Measurements from ENCODE around the gene DPM3.
"Not testable (repeated sequence)": the region's sequence is repeated elsewhere in the genome, so short reads cannot be mapped to it uniquely, and the experiment has no call there.

The DPM3 gene

DNA sequence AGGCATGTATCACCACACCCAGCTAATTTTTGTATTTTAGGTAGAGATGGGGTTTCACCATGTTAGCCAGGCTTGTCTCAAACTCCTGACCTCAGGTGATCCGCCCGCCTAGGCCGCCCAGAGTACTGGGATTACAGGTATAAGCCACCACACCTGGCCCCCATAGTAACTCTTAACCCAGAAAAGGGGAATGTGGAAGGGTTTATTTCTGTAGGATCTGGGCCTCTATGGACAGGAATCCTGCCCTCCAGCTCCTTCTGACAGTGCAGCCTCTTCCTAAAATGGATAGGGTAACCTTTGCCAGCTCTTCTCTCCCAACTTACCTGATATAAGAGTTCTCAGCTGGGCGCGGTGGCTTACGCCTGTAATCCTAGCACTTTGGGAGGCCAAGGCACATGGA is 22.3 kb upstream of the DPM3 start:
- not testable (repeated sequence) for H3K4me3 ChIP-seq (ENCODE audit: low read length); H3F3A ChIP-seq (ENCODE audit: control insufficient read depth, insufficient read depth); H3K27ac ChIP-seq (ENCODE audit: low read depth, low read length); H3K9me3 ChIP-seq (ENCODE audit: control insufficient read depth, insufficient read depth, low read length); H3K9me2 ChIP-seq (replicated peaks; ENCODE audit: control insufficient read depth, low read length); H3K27me3 ChIP-seq (ENCODE audit: control insufficient read depth, low read length); H3K36me3 ChIP-seq (ENCODE audit: control insufficient read depth, low read length); H4K20me1 ChIP-seq (ENCODE audit: control insufficient read depth, insufficient read depth, low read depth, low read length); H3K79me2 ChIP-seq (ENCODE audit: control insufficient read depth, low read length); H3K4me2 ChIP-seq (ENCODE audit: low read length)
- peaks cover 28% of the 10 kb centered on the region for H3K4me1 ChIP-seq (ENCODE audit: control insufficient read depth, low read length)

DNA sequence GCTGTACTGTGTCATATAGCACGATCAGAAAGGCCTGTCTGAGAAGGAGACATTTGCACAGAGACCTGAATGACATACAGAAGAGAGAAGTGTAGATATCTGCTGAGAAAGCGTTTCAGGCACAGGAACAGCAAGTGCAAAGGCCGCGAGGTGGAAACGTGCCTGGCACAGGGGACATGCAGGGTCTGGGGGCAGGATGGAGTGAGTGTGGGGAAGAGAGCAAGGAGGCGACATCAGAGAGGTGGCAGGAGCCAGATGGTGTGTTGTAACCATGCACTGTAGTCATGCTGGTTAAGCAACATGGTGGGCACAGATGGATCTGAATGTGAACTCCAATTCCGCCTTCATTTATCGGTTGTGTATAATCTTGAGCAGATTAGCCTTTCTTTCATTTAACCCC is 19.8 kb upstream of the DPM3 start:
- Histone ChIP-seq H3K4me1 (ENCODE audit: control insufficient read depth, low read length) (peaks cover 4% of the 10 kb centered on the region; the same call in 1 of the 2 replicates), H3K4me2 (ENCODE audit: low read length) (no peak overlapping the region), H3F3A (ENCODE audit: control insufficient read depth, insufficient read depth) (0 out of 2 replicates have a peak, but pooled peaks cover 3% of the 10 kb centered on the region), H3K79me2 (ENCODE audit: control insufficient read depth, low read length) (no peaks in the 10 kb centered on the region), H3K36me3 (ENCODE audit: control insufficient read depth, low read length) (no peaks in the 10 kb centered on the region), H4K20me1 (ENCODE audit: control insufficient read depth, insufficient read depth, low read depth, low read length) (no peaks in the 10 kb centered on the region), H3K9me2 (replicated peaks; ENCODE audit: control insufficient read depth, low read length) (no peaks in the 10 kb centered on the region), H3K27me3 (ENCODE audit: control insufficient read depth, low read length) (peaks cover 1% of the 10 kb centered on the region; the same call in 1 of the 2 replicates), H3K27ac (ENCODE audit: low read depth, low read length) (no peak overlapping the region), H3K4me3 (ENCODE audit: low read length) (no peak overlapping the region), H3K9me3 (ENCODE audit: control insufficient read depth, insufficient read depth, low read length) (no peaks in the 10 kb centered on the region)
- TF ChIP-seq, protein P1, sequence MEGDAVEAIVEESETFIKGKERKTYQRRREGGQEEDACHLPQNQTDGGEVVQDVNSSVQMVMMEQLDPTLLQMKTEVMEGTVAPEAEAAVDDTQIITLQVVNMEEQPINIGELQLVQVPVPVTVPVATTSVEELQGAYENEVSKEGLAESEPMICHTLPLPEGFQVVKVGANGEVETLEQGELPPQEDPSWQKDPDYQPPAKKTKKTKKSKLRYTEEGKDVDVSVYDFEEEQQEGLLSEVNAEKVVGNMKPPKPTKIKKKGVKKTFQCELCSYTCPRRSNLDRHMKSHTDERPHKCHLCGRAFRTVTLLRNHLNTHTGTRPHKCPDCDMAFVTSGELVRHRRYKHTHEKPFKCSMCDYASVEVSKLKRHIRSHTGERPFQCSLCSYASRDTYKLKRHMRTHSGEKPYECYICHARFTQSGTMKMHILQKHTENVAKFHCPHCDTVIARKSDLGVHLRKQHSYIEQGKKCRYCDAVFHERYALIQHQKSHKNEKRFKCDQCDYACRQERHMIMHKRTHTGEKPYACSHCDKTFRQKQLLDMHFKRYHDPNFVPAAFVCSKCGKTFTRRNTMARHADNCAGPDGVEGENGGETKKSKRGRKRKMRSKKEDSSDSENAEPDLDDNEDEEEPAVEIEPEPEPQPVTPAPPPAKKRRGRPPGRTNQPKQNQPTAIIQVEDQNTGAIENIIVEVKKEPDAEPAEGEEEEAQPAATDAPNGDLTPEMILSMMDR (IDR thresholded peaks at IDR 0.05; ENCODE audit: low read depth, low read length, poor library complexity, severe bottlenecking) = no peak
- TF ChIP-seq EZH2phosphoT487 (IDR thresholded peaks at IDR 0.05; ENCODE audit: borderline replicate concordance, low read length) = no peak

DNA sequence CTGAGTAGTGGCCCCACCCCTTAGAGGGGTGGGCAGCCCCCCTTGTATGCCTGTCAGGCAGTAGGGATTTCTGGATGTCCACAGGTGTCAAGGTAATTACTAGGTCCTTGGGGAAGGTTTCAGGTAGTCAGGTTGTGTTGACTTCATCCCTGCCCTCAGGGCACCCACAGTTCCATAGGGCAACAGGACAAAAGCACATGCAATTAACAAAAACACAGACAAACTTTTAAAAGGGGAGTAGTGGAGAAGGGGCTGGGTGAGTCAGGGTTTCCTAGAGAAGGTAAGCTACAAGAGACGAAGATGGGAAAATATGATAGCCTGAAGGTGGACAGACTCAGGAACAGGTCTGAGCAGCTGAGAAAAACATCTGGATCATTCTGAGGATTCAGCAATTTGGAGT is 18.7 kb upstream of the DPM3 start:
- H3K36me3 ChIP-seq (ENCODE audit: control insufficient read depth, low read length) = no peaks in the 10 kb centered on the region

DNA sequence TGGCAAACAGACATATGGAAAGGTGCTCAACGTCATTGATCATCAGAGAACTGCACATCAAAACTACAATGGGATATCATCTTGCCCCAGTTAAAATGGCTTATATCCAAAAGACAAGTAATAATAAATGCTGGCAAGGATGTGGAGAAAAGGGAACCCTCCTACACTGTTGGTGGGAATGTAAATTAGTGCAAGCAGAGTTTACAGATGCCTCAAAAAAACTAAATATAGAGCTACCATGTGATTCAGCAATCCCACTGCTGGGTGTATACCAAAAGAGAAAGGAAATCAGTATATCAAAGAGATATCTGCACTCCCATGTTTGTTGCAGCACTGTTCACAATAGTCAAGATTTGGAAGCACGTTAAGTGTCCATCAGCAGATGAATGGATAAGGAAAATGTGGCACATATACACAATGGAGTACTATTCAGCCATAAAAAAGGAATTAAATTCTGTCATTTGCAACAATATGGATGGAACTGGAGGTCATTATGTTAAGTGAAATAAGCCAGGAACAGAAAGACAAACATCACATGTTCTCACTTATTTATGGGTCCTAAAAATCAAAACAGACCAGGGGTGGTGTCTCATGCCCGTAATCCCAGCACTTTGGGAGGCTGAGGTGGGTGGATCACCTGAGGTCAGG is 15.8 kb upstream of the DPM3 start:
- not testable (repeated sequence) for H3K4me1 ChIP-seq (ENCODE audit: control insufficient read depth, low read length); H3K4me2 ChIP-seq (ENCODE audit: low read length)

More for the DNA sequence above, 18.7 kb upstream of the DPM3 start:
- H3K27ac ChIP-seq (ENCODE audit: low read depth, low read length) = no peak overlapping the region
- no peak overlapping the region for H3K4me3 ChIP-seq (ENCODE audit: low read length)
- H4K20me1 ChIP-seq (ENCODE audit: control insufficient read depth, insufficient read depth, low read depth, low read length) = no peaks in the 10 kb centered on the region
- H3K4me2 ChIP-seq (ENCODE audit: low read length) = no peak overlapping the region
- no peak for TF ChIP-seq EZH2phosphoT487 (IDR thresholded peaks at IDR 0.05; ENCODE audit: borderline replicate concordance, low read length)
- TF ChIP-seq, protein P1 (IDR thresholded peaks at IDR 0.05; ENCODE audit: low read depth, low read length, poor library complexity, severe bottlenecking) = no peak
- H3K79me2 ChIP-seq (ENCODE audit: control insufficient read depth, low read length) = no peaks in the 10 kb centered on the region
- peaks cover 2% of the 10 kb centered on the region; the same call in 1 of the 2 replicates for H3K27me3 ChIP-seq (ENCODE audit: control insufficient read depth, low read length)
- H3F3A ChIP-seq (ENCODE audit: control insufficient read depth, insufficient read depth) = 0 out of 2 replicates have a peak, but pooled peaks cover 3% of the 10 kb centered on the region
- no peaks in the 10 kb centered on the region for H3K4me1 ChIP-seq (ENCODE audit: control insufficient read depth, low read length)
- H3K9me2 ChIP-seq (replicated peaks; ENCODE audit: control insufficient read depth, low read length) = no peaks in the 10 kb centered on the region
- H3K9me3 ChIP-seq (ENCODE audit: control insufficient read depth, insufficient read depth, low read length) = no peaks in the 10 kb centered on the region

More for the DNA sequence above, 15.8 kb upstream of the DPM3 start:
- H3K27ac ChIP-seq (ENCODE audit: low read depth, low read length); H3K4me3 ChIP-seq (ENCODE audit: low read length); H3K27me3 ChIP-seq (ENCODE audit: control insufficient read depth, low read length); H3K79me2 ChIP-seq (ENCODE audit: control insufficient read depth, low read length); H4K20me1 ChIP-seq (ENCODE audit: control insufficient read depth, insufficient read depth, low read depth, low read length); H3F3A ChIP-seq (ENCODE audit: control insufficient read depth, insufficient read depth); H3K36me3 ChIP-seq (ENCODE audit: control insufficient read depth, low read length); H3K9me2 ChIP-seq (replicated peaks; ENCODE audit: control insufficient read depth, low read length); H3K9me3 ChIP-seq (ENCODE audit: control insufficient read depth, insufficient read depth, low read length): not testable (repeated sequence)

All from DOHH2 (cell line).